ENCODE results near the gene TUBB4B. TPM values are rescaled to one million over a fixed set of nuclear protein-coding genes. Genes with fewer than 3 reads are reported as not detected.

Gene TUBB4B
- total and polyA plus RNA-seq, 2 experiments from 2014 or later = 159 to 373 TPM

DNA sequence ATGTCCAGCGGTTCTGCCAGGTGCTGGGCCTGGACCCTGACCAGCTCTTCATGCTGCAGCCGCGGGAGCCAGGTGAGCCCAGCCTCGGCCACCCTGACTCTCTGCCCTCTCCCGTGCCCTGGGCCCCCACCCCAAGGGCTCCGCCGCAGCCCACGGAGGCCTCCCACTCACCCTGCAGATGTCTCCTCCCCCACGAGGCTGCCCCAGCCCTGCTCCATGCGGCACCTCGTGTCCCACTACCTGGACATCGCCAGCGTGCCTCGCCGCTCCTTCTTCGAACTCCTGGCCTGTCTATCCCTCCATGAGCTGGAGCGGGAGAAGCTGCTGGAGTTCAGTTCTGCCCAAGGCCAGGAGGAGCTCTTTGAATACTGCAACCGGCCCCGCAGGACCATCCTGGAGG, 26.5 kb upstream of the TUBB4B start:
- H3K9ac ChIP-seq = no peak overlapping the region
- H3K4me3 ChIP-seq = no peak overlapping the region
- no peaks in the 10 kb centered on the region for H3K9me3 ChIP-seq (ENCODE audit: low read depth)
- H3K9me2 ChIP-seq (ENCODE audit: insufficient read depth) = no peaks in the 10 kb centered on the region
- H3K27me3 ChIP-seq (replicated peaks; ENCODE audit: insufficient read depth) = no peaks in the 10 kb centered on the region
- 84 to 92% methylated on average over 12 to 19 of the region's 19 CpGs for WGBS, 2 experiments (ENCODE audit: low coverage in 1 of 2, low lambda C conversion rate in 2 of 2, missing lambda C conversion rate in 2 of 2)
- H3K4me2 ChIP-seq (ENCODE audit: unreplicated experiment) = no peak overlapping the region
- H2AFZ ChIP-seq = no peak overlapping the region
- peaks cover 13% of the 10 kb centered on the region for H3K4me1 ChIP-seq (ENCODE audit: insufficient read depth)
- DNase-seq = no peak
- no peaks in the 10 kb centered on the region for H3F3A ChIP-seq (ENCODE audit: insufficient read depth)
- H3K36me3 ChIP-seq (ENCODE audit: low read depth) = no peaks in the 10 kb centered on the region
- H3K27ac ChIP-seq = no peak overlapping the region
- H3K79me2 ChIP-seq (ENCODE audit: insufficient read depth) = no peaks in the 10 kb centered on the region
- no peaks in the 10 kb centered on the region for H4K20me1 ChIP-seq (ENCODE audit: insufficient read depth)
- in situ Hi-C loops (cut with MboI) = loop anchor here (10.0 kb wide), 1 partner anchor 90 kb away; no protein-coding TSS in a partner anchor
- TF ChIP-seq EZH2 (IDR thresholded peaks at IDR 0.05; ENCODE audit: insufficient read depth, poor library complexity, severe bottlenecking) = no peak

DNA sequence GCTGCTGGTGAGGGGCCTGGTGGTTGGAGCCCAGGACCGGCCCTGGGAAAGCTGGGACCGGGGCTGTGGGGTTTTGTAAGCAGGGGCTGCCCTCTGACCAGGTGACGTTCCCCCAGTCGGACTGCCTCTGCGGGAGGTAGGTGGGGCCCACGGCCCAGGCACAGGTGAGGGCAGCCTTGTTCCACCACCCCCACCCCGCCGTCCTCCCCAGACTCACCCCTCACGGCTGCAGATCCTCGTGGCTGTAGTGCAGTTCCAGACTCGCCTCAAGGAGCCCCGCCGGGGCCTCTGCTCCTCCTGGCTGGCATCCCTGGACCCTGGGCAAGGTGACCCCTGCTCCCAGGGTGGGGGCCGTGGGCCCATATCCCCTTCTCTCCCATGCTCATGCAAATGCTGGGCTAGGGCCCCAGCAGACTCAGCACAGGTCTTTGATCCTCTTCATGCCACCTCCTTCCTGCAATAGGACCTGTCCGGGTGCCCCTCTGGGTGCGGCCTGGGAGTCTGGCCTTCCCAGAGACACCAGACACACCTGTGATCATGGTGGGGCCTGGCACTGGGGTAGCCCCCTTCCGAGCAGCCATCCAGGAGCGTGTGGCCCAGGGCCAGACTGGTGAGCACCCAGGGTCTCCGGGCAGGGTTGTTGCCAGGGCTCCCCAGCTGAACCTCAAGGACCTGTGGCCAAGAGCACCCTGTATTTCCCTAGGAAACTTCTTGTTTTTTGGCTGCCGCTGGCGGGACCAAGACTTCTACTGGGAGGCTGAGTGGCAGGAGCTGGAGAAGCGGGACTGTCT, 25.7 kb upstream of the TUBB4B start:
- H3K27ac ChIP-seq = no peak overlapping the region
- 90 to 94% methylated on average over 14 to 22 of the region's 22 CpGs for WGBS, 2 experiments (ENCODE audit: low coverage in 1 of 2, low lambda C conversion rate in 2 of 2, missing lambda C conversion rate in 2 of 2)
- H3K9me2 ChIP-seq (ENCODE audit: insufficient read depth) = no peaks in the 10 kb centered on the region
- no peaks in the 10 kb centered on the region for H3K36me3 ChIP-seq (ENCODE audit: low read depth)
- no peaks in the 10 kb centered on the region for H3K79me2 ChIP-seq (ENCODE audit: insufficient read depth)
- H3K4me2 ChIP-seq (ENCODE audit: unreplicated experiment) = no peak overlapping the region
- H3K9me3 ChIP-seq (ENCODE audit: low read depth) = no peaks in the 10 kb centered on the region
- in situ Hi-C loops (cut with MboI) = loop anchor here (10.0 kb wide), 1 partner anchor 91 kb away; no protein-coding TSS in a partner anchor
- H3K27me3 ChIP-seq (replicated peaks; ENCODE audit: insufficient read depth) = no peaks in the 10 kb centered on the region
- H3K9ac ChIP-seq = no peak overlapping the region
- H3F3A ChIP-seq (ENCODE audit: insufficient read depth) = no peaks in the 10 kb centered on the region
- TF ChIP-seq EZH2 (IDR thresholded peaks at IDR 0.05; ENCODE audit: insufficient read depth, poor library complexity, severe bottlenecking) (no peak), EZH2phosphoT487 (IDR thresholded peaks at IDR 0.05; ENCODE audit: insufficient read depth, low read depth) (no peak)
- no peaks in the 10 kb centered on the region for H4K20me1 ChIP-seq (ENCODE audit: insufficient read depth)
- DNase-seq = no peak
- H3K4me3 ChIP-seq = no peak overlapping the region
- H2AFZ ChIP-seq = no peak overlapping the region
- peaks cover 13% of the 10 kb centered on the region for H3K4me1 ChIP-seq (ENCODE audit: insufficient read depth)

DNA sequence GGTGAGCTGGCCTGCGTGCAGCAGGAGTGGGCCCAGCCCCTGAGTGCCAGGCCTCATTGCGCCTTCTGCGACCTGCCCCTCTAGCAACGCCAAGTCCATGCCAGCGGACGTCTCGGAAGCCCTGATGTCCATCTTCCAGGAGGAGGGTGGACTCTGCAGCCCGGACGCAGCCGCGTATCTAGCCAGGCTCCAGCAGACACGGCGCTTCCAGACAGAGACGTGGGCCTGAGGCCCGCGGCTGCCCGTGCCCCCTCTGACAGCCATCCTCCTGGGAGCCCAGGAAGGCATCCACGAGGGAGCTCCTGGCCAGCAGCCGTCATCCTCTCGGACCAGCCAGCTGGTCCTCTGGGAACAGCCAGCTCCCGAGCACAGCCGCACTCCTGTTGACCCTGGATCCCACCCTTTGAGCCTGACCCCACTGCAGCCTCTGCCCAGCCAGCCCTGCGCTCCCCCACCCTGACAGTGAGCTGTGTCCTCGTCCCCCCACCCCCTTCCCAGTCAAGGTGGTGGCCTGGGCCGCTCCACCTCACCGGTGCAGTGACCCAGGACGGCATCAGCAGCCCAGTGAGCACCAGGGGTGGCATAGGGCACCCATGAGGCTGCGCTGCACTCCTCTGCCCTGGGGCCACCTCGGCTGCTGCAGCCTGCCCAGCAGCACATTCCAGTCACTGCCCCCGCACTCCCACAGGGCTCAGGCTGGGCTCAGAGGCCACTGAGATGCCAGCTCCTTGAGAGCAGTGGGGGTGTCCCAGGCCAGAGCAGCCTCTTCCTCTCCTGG, 24.7 kb upstream of the TUBB4B start:
- H3K79me2 ChIP-seq (ENCODE audit: insufficient read depth) = no peaks in the 10 kb centered on the region
- no peak overlapping the region for H3K4me3 ChIP-seq
- H2AFZ ChIP-seq = no peak overlapping the region
- H3K27ac ChIP-seq = no peak overlapping the region
- H3K27me3 ChIP-seq (replicated peaks; ENCODE audit: insufficient read depth) = no peaks in the 10 kb centered on the region
- peak overlapping the region; percentile 65 for H3K4me2 ChIP-seq (ENCODE audit: unreplicated experiment)
- in situ Hi-C loops (cut with MboI) = loop anchor here (10.0 kb wide), 1 partner anchor 92 kb away; no protein-coding TSS in a partner anchor
- H4K20me1 ChIP-seq (ENCODE audit: insufficient read depth) = no peaks in the 10 kb centered on the region
- no peaks in the 10 kb centered on the region for H3K9me3 ChIP-seq (ENCODE audit: low read depth)
- TF ChIP-seq EZH2 (IDR thresholded peaks at IDR 0.05; ENCODE audit: insufficient read depth, poor library complexity, severe bottlenecking) (no peak), EZH2phosphoT487 (IDR thresholded peaks at IDR 0.05; ENCODE audit: insufficient read depth, low read depth) (no peak)
- DNase-seq = peak; percentile 22
- H3K9ac ChIP-seq = no peak overlapping the region
- H3K36me3 ChIP-seq (ENCODE audit: low read depth) = no peaks in the 10 kb centered on the region
- H3K9me2 ChIP-seq (ENCODE audit: insufficient read depth) = no peaks in the 10 kb centered on the region
- H3K4me1 ChIP-seq (ENCODE audit: insufficient read depth) = peaks cover 13% of the 10 kb centered on the region
- 92 to 95% methylated on average over 27 to 28 of the region's 30 CpGs for WGBS, 2 experiments (ENCODE audit: low coverage in 1 of 2, low lambda C conversion rate in 2 of 2, missing lambda C conversion rate in 2 of 2)
- no peaks in the 10 kb centered on the region for H3F3A ChIP-seq (ENCODE audit: insufficient read depth)

DNA sequence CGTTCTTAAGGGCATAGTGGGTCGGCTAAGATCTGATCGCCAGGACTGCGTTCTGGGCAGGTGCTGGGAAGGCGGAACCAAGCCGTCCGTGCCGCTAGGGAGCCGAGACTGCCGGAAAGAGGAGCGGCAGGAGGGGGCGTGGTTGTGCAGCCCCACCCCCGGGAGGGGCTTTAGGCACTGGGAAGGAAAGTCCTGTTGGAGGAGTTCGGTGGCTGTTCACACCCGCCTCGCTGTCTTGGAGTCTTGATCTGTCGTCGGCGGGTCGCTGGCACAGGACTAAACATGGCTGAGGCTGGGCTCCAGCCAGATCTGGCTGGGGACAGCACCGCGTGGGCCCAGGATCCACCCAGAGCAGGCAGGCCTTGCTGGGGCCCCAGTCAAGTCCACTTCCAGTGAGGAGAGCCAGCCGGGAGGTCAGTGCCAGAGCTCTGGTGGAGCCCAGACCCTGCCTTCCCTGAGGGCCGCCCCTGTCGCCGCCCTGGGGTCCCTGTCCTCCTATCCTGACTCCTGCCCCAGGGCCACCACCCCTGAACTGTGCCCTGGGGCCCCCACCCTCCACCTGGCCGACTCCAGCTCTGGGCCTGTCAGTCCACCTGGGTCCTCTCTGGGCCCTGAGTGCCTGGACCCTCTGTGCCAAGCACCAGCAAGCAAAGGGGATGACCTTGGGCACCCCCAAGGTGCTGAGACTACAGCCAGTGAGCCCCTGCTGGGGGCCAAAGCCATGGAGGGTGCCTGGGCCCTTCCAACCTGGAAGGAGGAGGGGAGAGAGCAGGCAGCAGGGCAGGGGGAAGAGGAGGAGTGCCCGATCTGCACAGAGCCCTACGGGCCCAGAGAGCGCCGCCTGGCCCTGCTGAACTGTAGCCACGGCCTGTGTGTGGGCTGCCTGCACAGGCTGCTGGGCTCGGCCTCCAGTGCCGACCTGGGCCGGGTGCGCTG, 23.5 kb upstream of the TUBB4B start:
- H3K9me2 ChIP-seq (ENCODE audit: insufficient read depth) = no peaks in the 10 kb centered on the region
- H3K27me3 ChIP-seq (replicated peaks; ENCODE audit: insufficient read depth) = no peaks in the 10 kb centered on the region
- in situ Hi-C loops (cut with MboI) = loop anchor here (10.0 kb wide), 1 partner anchor 93 kb away; no protein-coding TSS in a partner anchor
- no peak overlapping the region for H3K27ac ChIP-seq
- H3K9ac ChIP-seq = peak overlapping the region; percentile 17; the same call in 1 of the 2 replicates
- peaks cover 13% of the 10 kb centered on the region for H3K4me1 ChIP-seq (ENCODE audit: insufficient read depth)
- peak overlapping the region; percentile 65 for H3K4me2 ChIP-seq (ENCODE audit: unreplicated experiment)
- peak; percentile 67 for DNase-seq
- no peaks in the 10 kb centered on the region for H3K9me3 ChIP-seq (ENCODE audit: low read depth)
- H3F3A ChIP-seq (ENCODE audit: insufficient read depth) = no peaks in the 10 kb centered on the region
- TF ChIP-seq EZH2 (IDR thresholded peaks at IDR 0.05; ENCODE audit: insufficient read depth, poor library complexity, severe bottlenecking) (no peak), EZH2phosphoT487 (IDR thresholded peaks at IDR 0.05; ENCODE audit: insufficient read depth, low read depth) (no peak)
- WGBS, 2 experiments (ENCODE audit: low coverage in 1 of 2, low lambda C conversion rate in 2 of 2, missing lambda C conversion rate in 2 of 2) = 29 to 38% methylated on average over 32 to 34 of the region's 36 CpGs
- no peak overlapping the region for H2AFZ ChIP-seq
- peak overlapping the region; percentile 46 for H3K4me3 ChIP-seq
- no peaks in the 10 kb centered on the region for H3K36me3 ChIP-seq (ENCODE audit: low read depth)
- no peaks in the 10 kb centered on the region for H4K20me1 ChIP-seq (ENCODE audit: insufficient read depth)
- no peaks in the 10 kb centered on the region for H3K79me2 ChIP-seq (ENCODE audit: insufficient read depth)
